ENCODE results near the gene SELENOO.
A peak's percentile ranks its signal among the peaks of the same experiment; 100 is the strongest.

SELENOO gene

DNA sequence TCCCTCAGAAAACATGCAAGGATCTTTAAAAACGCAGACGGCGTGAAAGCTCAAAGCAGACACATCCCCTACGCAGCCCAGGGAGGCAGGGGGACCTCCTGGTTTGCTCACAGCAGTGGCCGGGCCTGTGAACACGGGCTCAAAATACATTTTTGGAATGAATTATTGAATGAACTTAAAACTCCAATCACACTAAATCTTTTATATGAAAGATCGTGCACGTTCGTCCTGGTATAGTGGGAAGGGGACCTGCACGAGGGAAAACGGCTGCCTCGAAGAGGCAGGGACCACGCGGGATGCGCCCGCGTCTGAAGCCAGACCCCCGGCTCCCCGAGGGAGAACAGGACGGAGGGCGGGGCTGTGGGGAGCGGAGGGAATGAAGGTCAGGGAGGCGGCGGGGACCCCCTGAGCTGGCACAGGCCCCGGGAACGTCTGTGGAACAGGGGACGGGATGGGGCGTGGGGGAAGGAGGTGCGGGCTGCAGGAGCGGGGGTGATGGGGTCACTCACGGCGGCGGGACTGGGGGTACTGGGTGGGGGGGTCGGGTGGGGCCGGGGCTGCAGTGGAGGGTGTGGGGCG, 31.5 kb upstream of the SELENOO start:
- ATAC-seq (replicated peaks) (peak in 1 of 2 donors; percentile 3), DNase-seq (no peak)
- Mint-ChIP-seq H3K9me3 (no peaks in the 10 kb centered on the region), H3K36me3 (no peaks in the 10 kb centered on the region), H3K4me1 (peaks cover 30 to 47% of the 10 kb centered on the region in 2 donors), H3K4me3 (peak overlapping the region; percentile 84 to 86), H3K27ac (peak overlapping the region; percentile 96), H3K27me3 (peaks cover 24 to 25% of the 10 kb centered on the region in 2 donors)

DNA sequence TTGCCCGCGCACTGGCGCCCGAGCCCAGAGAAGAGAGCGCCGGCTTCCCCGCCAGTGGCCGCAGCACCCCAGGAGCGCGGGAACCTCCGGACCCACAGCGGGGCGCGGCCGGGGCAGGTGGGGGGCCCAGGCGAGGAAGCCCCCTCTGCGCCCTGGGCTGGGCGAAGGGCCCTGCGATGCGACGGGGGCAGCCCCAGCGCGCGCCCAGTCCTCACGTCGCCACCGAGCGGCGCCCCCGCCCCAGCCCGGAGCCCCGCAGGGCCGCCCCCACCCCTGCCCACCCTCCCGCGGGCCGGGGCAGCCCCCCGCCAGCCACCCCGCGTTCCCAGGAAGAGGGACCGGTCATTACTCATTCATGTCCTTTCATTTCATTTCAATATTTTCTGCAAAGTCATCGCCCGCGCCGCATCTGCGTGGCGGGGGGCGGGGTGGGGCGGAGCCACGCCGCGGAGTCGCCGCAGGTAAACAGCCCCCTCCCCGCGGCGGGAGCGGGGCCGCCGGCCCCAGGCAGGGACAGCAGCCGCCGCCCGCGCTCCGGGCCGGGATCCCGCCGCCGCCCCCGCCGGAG, 31.0 kb upstream of the SELENOO start:
- Mint-ChIP-seq H3K27me3 (peaks cover 23% of the 10 kb centered on the region in 2 donors), H3K36me3 (no peaks in the 10 kb centered on the region), H3K4me1 (peaks cover 30 to 47% of the 10 kb centered on the region in 2 donors), H3K27ac (peak overlapping the region; percentile 85), H3K4me3 (peak overlapping the region; percentile 84 to 86), H3K9me3 (no peaks in the 10 kb centered on the region)
- peak; percentile 60 for DNase-seq
- peak; percentile 70 to 75 for ATAC-seq (replicated peaks)

DNA sequence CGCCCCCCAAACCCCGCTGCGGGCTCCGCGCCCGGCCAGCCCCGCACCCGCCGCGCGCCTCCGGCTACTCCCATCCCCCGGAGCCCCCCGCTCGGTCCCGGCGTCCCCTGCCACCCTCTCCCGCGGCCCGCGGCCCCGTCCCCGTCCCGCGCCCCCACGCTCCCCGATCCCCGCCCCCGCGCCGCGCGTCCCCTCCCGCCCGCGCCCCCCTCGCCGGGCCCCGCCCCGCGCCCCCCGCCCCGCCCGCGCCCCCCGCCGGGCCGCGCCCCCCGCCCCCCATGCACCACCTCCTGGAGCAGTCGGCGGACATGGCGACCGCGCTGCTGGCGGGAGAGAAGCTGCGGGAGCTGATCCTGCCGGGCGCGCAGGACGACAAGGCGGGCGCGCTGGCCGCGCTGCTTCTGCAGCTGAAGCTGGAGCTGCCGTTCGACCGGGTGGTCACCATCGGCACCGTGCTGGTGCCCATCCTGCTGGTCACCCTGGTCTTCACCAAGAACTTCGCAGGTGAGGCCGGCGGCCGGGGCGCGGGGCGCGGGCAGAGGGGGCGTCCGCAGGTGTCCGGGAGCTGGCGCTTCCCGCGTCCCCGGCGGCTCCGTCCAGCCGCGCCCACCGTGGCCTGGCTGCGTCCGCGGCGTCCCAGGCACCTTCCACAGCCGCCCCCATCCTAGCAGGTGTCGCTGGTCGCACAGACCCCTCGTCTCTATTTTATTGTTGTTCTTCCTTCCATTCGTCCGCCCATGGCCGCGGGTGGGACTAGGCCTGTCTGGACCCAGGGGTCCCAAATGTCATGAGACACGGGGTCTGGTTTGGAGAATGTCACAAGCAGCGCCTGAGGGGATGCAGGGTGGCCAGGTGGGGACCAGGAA, 30.1 kb upstream of the SELENOO start, which contains the start of gene PANX2:
PANX2 (plus strand) TSS at position 279 of the 866 bp plus-strand sequence; CDS start at position 279, 0 bp downstream.
- peak within 1 kb of the TSS; percentile 85 to 87 for H3K4me3 Mint-ChIP-seq
- H3K27me3 Mint-ChIP-seq, result peaks cover 19 to 23% of the 10 kb centered on the region in 2 donors
- ATAC-seq (replicated peaks), result peak in 1 of 2 donors; percentile 8
- H3K9me3 Mint-ChIP-seq, result no peaks in the 10 kb centered on the region
- no peaks in the 10 kb centered on the region for H3K36me3 Mint-ChIP-seq
- H3K27ac Mint-ChIP-seq, result peak within 1 kb of the TSS; percentile 92
- H3K4me1 Mint-ChIP-seq, result peaks cover 33 to 51% of the 10 kb centered on the region in 2 donors
- DNase-seq, result no peak

DNA sequence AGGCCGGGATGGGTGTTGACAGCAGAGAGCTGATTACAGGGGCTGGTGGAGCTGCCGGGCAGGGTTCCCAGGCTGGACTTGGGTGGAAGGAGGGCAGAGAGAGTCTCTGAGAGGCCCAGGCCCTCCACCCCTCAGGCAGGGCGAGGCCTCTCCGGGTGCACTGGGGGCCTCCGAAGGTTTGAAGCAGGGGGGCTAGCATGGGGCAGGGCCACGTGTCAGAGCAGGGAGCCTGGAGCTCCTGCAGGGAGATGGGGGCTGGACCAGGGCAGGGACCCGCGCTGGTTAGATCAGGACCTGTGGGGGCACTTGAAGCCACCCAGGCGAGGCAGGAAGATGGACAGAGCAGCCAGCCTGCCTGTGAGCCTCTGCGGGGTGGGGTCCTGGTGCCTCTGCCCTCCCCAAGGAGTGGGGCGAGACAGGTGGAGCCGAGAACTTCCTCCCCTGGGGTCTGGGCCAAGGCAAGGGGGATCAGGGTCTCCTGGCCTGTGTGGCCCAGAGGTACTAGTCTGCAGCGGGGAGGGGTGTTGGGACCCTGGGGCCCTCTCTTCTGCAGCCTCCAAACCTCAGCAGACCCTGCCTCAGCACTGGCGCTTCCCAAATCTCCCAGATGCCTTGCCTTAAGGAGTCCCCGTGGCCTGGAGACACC, 29.4 kb upstream of the SELENOO start:
- H3K9me3 Mint-ChIP-seq, result no peaks in the 10 kb centered on the region
- peak overlapping the region; percentile 85 to 87 for H3K4me3 Mint-ChIP-seq

DNA sequence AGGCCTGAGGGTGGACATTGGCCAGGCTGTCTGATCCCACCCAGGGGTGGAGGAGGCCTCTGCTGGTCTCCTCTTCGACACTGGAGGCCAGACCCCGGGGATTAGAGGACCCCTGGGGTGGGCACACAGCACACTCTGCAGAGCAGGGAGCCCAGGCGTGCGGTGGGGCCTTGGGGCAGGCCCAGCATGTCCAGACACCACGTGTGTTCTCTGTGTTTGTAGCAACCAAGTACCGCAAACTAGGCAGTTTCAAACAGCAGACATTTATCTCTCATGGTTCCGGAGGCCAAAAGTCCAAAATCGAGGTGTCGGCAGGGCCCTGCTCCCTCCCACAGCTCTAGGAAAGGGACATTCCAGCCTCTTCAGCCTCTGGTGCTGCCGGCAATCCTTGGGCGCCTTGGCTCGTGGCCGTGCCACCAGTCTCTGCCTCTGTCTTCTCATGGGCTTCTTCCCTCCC, 28.8 kb upstream of the SELENOO start:
- H3K27me3 Mint-ChIP-seq, result peaks cover 19 to 23% of the 10 kb centered on the region in 2 donors
- H3K27ac Mint-ChIP-seq, result peak overlapping the region; percentile 69
- peaks cover 7 to 8% of the 10 kb centered on the region in 2 donors for H3K36me3 Mint-ChIP-seq
- H3K4me3 Mint-ChIP-seq, result peak overlapping the region; percentile 25 to 64
- H3K4me1 Mint-ChIP-seq, result peaks cover 41 to 64% of the 10 kb centered on the region in 2 donors
- ATAC-seq (replicated peaks), result no peak
- H3K9me3 Mint-ChIP-seq, result no peaks in the 10 kb centered on the region
- no peak for DNase-seq

More for the DNA sequence above, 29.4 kb upstream of the SELENOO start:
- Mint-ChIP-seq H3K4me1 (peaks cover 40 to 58% of the 10 kb centered on the region in 2 donors), H3K27ac (peak overlapping the region; percentile 92), H3K36me3 (peaks cover 2 to 4% of the 10 kb centered on the region in 2 donors), H3K27me3 (peaks cover 19 to 23% of the 10 kb centered on the region in 2 donors)
- no peak for DNase-seq
- ATAC-seq (replicated peaks), result no peak

DNA sequence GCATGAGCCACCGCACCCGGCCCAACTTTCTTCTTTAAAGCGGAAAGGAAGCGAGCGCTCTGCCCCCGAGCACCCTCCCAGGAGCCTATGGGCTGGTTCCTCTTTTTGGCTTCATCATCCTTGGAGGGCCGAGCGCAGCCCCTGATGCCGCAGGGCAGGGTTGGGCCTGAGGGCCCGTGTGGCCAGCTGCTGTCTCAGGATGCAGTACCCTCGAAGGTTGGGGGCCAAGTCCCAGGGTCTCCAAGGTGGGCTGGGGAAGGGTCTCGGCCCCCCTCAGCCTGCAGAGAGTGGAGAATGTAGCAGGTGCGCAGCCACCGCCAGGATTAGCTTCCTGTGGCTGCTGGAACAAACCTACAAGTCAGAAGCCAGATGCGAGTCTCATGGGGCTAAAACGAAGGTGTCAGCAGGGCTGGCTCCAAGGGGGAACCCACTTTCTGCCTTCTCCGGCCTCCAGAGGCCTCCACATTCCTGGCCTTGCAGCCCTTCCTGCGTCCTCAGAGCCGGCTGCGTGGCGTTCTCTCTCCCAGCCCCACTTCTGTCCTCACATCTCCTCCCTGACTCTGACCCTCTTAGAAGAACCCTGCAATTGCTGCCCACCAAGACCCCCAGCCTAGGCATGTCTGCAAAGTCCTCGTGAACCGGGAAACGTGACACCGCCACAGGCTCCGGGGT, 27.4 kb upstream of the SELENOO start:
- no peaks in the 10 kb centered on the region for H3K9me3 Mint-ChIP-seq
- H3K36me3 Mint-ChIP-seq, result peaks cover 15% of the 10 kb centered on the region in 2 donors
- peaks cover 9 to 13% of the 10 kb centered on the region in 2 donors for H3K27me3 Mint-ChIP-seq
- H3K4me3 Mint-ChIP-seq, result peak overlapping the region in 1 of 2 donors; percentile 64
- peak overlapping the region; percentile 71 for H3K27ac Mint-ChIP-seq
- peaks cover 41 to 71% of the 10 kb centered on the region in 2 donors for H3K4me1 Mint-ChIP-seq
- ATAC-seq (replicated peaks), result peak; percentile 69 to 76
- DNase-seq, result no peak

DNA sequence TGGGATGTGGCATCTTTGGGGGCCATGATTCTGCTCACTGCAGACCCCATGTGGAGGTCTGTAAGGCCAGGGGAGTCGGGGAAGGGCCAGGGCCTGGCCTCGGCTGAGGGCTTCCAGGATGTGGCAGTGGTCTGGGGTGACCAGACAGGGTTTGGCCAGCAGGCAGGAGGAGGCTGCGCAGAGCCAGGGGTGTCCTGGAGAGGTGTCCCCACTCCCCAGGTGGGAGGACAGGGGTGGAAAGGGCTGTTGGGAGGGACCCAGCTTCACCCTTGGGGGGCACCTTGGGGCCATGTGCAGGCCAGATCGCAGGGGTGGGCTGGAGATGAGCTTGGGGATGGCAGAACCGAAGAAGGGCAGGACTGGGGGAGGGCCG, 26.8 kb upstream of the SELENOO start:
- Mint-ChIP-seq H3K4me3 (peak overlapping the region in 1 of 2 donors; percentile 25), H3K4me1 (peaks cover 37 to 65% of the 10 kb centered on the region in 2 donors), H3K36me3 (peaks cover 15 to 18% of the 10 kb centered on the region in 2 donors), H3K27ac (no peak overlapping the region), H3K9me3 (no peaks in the 10 kb centered on the region), H3K27me3 (peaks cover 4 to 8% of the 10 kb centered on the region in 2 donors)
- DNase-seq (no peak), ATAC-seq (replicated peaks) (no peak)

DNA sequence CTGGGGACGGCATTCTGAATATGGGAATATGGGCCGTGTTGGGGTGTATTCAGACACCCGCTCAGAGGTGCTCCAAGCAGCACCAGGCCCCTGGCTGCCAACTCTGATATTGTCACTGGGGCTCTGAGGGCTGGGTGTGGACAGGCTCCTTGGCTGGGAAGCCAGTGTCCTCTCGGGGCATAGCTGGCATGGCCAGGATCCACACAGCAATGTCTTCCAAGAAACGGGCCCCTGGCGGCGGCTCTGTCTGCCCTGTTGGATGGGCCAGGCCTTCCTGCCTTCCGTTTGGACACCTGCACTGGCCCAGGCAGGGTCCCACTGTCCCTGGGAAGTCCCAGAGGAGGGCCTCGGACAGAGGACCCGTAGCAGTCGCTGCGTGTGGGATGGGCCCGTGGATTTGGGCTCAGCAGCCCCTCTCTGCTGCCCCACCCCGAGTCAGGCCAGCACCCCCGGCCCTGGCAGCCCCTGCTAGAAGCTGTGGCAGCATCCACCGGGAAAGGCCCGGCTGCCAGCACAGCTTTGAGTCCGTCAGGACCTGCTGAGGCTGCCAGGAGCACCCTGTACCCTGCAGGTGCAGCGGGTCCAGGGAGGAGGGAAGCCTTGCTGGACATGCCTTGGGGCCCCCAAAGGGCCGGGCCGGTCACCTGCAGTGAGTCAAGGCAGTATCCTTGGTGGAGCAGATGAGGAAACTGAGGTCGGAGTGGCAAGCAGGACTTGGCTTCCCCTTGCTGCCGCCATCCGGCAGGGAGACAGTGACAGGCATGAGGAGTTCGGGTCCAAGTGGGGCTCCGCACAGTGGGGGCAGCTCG, 26.2 kb upstream of the SELENOO start:
- DNase-seq, result no peak
- H3K27ac Mint-ChIP-seq, result no peak overlapping the region
- H3K9me3 Mint-ChIP-seq, result no peaks in the 10 kb centered on the region
- no peak for ATAC-seq (replicated peaks)
- H3K4me3 Mint-ChIP-seq, result no peak overlapping the region
- H3K27me3 Mint-ChIP-seq, result peaks cover 3 to 5% of the 10 kb centered on the region in 2 donors
- peaks cover 21 to 24% of the 10 kb centered on the region in 2 donors for H3K36me3 Mint-ChIP-seq
- H3K4me1 Mint-ChIP-seq, result peaks cover 34 to 62% of the 10 kb centered on the region in 2 donors

DNA sequence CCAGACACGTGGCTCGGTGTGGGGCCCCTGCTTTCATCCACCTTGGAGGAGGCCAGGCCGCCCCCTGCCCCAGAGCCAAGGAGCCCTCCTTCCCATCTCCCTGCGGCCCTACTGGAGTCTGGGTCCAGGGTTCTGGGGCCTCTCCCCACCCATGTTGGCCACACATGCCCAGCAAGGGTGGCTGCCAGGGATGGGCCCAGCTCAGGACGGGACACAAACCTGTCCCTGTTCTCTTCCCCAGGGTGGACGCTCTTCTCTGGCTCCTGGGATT, 25.7 kb upstream of the SELENOO start:
- peaks cover 25 to 28% of the 10 kb centered on the region in 2 donors for H3K36me3 Mint-ChIP-seq
- ATAC-seq (replicated peaks) (no peak), DNase-seq (no peak)
- peaks cover 7 to 9% of the 10 kb centered on the region in 2 donors for H3K27me3 Mint-ChIP-seq
- H3K4me1 Mint-ChIP-seq, result peaks cover 38 to 68% of the 10 kb centered on the region in 2 donors
- no peaks in the 10 kb centered on the region for H3K9me3 Mint-ChIP-seq
- H3K27ac Mint-ChIP-seq, result peak overlapping the region; percentile 31
- H3K4me3 Mint-ChIP-seq, result no peak overlapping the region

DNA sequence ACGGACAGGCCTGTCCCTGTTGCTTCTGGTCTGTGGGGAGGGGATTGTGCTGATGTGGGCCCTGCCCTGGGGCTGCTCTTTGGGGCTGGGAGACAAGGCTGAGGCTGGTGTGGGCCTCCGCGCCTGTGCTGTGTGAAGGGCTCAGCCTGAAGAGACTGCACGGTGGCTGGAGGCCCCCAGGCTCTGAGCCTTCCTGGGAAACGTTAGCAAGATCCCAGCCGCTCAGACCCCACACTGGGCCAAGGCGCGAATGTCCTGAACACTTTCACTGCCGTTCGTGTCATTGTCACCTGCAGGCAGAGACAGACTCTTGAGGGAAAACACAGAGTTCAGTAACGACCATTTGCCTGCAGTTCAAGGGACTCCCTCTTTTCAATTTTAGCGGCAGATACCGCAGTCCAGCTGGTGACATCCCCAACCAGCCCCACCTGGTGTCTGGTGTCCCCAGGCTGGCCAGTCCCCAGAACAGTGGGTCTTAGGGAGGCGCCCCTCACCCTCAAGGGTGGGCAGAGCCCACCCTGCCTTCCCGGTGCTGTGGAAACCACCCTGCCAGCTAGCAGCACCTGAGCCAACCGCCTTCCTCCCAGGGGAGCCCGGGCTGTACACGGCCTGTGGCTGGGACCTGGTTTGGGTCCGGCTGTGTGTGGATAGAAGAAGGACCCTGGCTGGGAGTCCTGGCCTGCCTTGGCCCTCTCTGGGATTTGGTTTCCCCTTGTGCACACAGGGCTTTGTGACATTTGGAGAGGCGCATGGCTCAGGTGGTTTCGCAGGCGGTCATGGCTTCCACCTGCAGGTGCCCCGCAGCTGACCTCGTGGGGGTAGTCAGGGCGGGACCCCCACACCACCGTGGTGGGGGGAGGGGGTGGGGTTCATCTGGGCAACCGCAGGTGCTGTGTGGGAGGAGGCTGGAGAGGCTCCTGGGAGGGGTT, 24.6 kb upstream of the SELENOO start:
- Mint-ChIP-seq H3K36me3 (peaks cover 28 to 30% of the 10 kb centered on the region in 2 donors), H3K9me3 (no peaks in the 10 kb centered on the region), H3K4me1 (peaks cover 36 to 69% of the 10 kb centered on the region in 2 donors), H3K4me3 (peak overlapping the region in 1 of 2 donors; percentile 21), H3K27me3 (peaks cover 6 to 7% of the 10 kb centered on the region in 2 donors), H3K27ac (peak overlapping the region; percentile 25)
- ATAC-seq (replicated peaks), result peak; percentile 25 to 28
- DNase-seq, result no peak

DNA sequence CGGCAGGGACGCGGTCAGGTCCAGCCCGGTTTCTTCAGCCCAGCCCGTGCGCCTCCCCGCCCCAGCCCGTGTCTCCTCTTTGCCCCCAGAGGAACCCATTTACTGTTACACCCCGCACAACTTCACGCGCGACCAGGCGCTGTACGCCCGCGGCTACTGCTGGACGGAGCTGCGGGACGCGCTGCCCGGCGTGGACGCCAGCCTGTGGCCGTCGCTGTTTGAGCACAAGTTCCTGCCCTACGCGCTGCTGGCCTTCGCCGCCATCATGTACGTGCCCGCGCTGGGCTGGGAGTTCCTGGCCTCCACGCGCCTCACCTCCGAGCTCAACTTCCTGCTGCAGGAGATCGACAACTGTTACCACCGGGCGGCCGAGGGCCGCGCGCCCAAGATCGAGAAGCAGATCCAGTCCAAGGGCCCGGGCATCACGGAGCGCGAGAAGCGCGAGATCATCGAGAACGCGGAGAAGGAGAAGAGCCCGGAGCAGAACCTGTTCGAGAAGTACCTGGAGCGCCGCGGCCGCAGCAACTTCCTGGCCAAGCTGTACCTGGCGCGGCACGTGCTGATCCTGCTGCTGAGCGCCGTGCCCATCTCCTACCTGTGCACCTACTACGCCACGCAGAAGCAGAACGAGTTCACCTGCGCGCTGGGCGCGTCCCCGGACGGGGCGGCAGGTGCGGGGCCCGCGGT, 23.8 kb upstream of the SELENOO start:
- DNase-seq (no peak), ATAC-seq (replicated peaks) (no peak)
- Mint-ChIP-seq H3K9me3 (no peaks in the 10 kb centered on the region), H3K36me3 (peaks cover 28 to 30% of the 10 kb centered on the region in 2 donors), H3K27me3 (peaks cover 6 to 7% of the 10 kb centered on the region in 2 donors), H3K27ac (peak overlapping the region; percentile 37), H3K4me1 (peaks cover 33 to 61% of the 10 kb centered on the region in 2 donors), H3K4me3 (no peak overlapping the region)

All from stimulated activated naive B cell treated with anti-CD40 and anti-IgM and Interleukin-4, amounts not matched to agents 10 μg/mL and 1 μg/mL and 100 μg/mL, for 72 hours (primary cell).